HepG2 (cell line): Measurements from ENCODE around the gene PKMYT1. TPM values are rescaled to one million over a fixed set of nuclear protein-coding genes. Genes with fewer than 3 reads are reported as not detected.
A peak's percentile ranks its signal among the peaks of the same experiment; 100 is the strongest.

Source experiments
- AHDC1 ChIP-seq: sonication (generic); formaldehyde crosslinking; IDR thresholded peaks from 2 replicates; pipeline ENCODE4 v1.5.1; 2020; ENCODE audit warnings: mild to moderate bottlenecking, missing genetic modification reagents, borderline replicate concordance
- CAMTA2 ChIP-seq: sonication (generic); formaldehyde crosslinking; IDR thresholded peaks from 2 replicates; pipeline ENCODE4 v1.4.0; 2020; ENCODE audit warnings: mild to moderate bottlenecking, missing genetic modification reagents, borderline replicate concordance
- DRAP1 ChIP-seq: IDR thresholded peaks from 2 replicates; pipeline ENCODE4 v1.6.1; 2016; ENCODE audit warnings: missing genetic modification reagents, missing compliant biosample characterization
- FOXP4 ChIP-seq: sonication (generic); formaldehyde crosslinking; IDR thresholded peaks from 2 replicates; pipeline ENCODE4 v1.4.0; 2020; ENCODE audit warnings: missing genetic modification reagents
- IRF2 ChIP-seq: IDR thresholded peaks from 2 replicates; pipeline ENCODE4 v1.6.1; 2018; ENCODE audit warnings: missing genetic modification reagents, missing compliant biosample characterization
- RARA ChIP-seq: IDR thresholded peaks from 2 replicates; pipeline ENCODE4 v1.6.1; 2016; ENCODE audit warnings: missing genetic modification reagents, missing compliant biosample characterization
- RERE ChIP-seq: IDR thresholded peaks from 2 replicates; pipeline ENCODE4 v1.6.1; 2016; ENCODE audit warnings: low read depth, missing genetic modification reagents, missing compliant biosample characterization
- ZMYM4 ChIP-seq: sonication (generic); formaldehyde crosslinking; IDR thresholded peaks from 2 replicates; pipeline ENCODE4 v1.8.1; 2023; ENCODE audit warnings: mild to moderate bottlenecking, missing genetic modification reagents
- ZNF44 ChIP-seq: sonication (generic); formaldehyde crosslinking; IDR thresholded peaks from 2 replicates; pipeline ENCODE4 v1.5.1; 2020; ENCODE audit warnings: mild to moderate bottlenecking, missing genetic modification reagents
- ZNF691 ChIP-seq: sonication (generic); formaldehyde crosslinking; IDR thresholded peaks from 2 replicates; pipeline ENCODE4 v1.4.0; 2020; ENCODE audit warnings: missing genetic modification reagents, low read depth, mild to moderate bottlenecking, borderline replicate concordance
- ZSCAN20 ChIP-seq: sonication (generic); formaldehyde crosslinking; IDR thresholded peaks from 2 replicates; pipeline ENCODE4 v1.4.0; 2020; ENCODE audit warnings: missing genetic modification reagents, mild to moderate bottlenecking, borderline replicate concordance
- polyA plus RNA-seq, 8 experiments: library from polyadenylated mRNA; depleted of rRNA in 3 of 8; stranded (reverse) in 7 of 8; unstranded in 1 of 8; fragments of >200 nt; fragmentation: Illumina TruSeq in 4 of 8; extraction: Trizol in 4 of 8; gene quantifications; 2 replicates each; pipeline versions ENCODE4 v1.2.1 to v1.2.3, GENCODE V29; 2011 to 2016; ENCODE audit warnings: low read depth in 4 of 8, missing spikeins in 1 of 8, mixed read lengths in 1 of 8; ENCODE audit not compliant: insufficient read depth in 1 of 8
- total RNA-seq, 5 experiments: library from RNA; depleted of rRNA; stranded (reverse); fragments of >200 nt; fragmentation: Illumina TruSeq; extraction: Trizol; gene quantifications; 2 replicates each; pipeline ENCODE4 v1.2.3, GENCODE V29; 2016; ENCODE audit warnings: low read depth in 1 of 5

Gene PKMYT1
- total and polyA plus RNA-seq, 2 of the 13 experiments (the other 11 are each of a cell fraction or from before 2014, with no cell fraction given), result 7.0 to 27.8 TPM

DNA sequence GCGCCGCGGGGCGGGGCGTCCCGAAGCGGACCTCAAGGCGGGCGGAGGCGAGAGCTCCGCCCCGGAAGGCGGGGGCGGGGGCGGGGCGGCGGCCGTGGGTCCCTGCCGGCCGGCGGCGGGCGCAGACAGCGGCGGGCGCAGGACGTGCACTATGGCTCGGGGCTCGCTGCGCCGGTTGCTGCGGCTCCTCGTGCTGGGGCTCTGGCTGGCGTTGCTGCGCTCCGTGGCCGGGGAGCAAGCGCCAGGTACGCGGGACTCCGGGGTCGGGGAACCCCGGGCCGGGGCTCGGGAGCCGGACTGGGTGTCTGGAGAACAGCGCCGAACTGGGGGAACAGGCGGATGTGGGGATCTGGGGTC, 40.0 kb upstream of the PKMYT1 start, which contains the start of gene TNFRSF12A (continued):
- TF ChIP-seq RERE (CRISPR knock-in tag) (no peak), CAMTA2 (CRISPR knock-in tag) (no peak), ZMYM4 (CRISPR knock-in tag) (0 out of 2 replicates have a peak, but pooled peaks have one; percentile 14), ZNF44 (no peak), ZSCAN20 (CRISPR knock-in tag) (no peak), ZNF691 (no peak), IRF2 (CRISPR knock-in tag) (no peak), DRAP1 (no peak), AHDC1 (CRISPR knock-in tag) (no peak), RARA (CRISPR knock-in tag) (no peak), FOXP4 (CRISPR knock-in tag) (no peak)
